Calu3 (cell line): ENCODE measurements around the gene GPR146. TPM values are rescaled to one million over a fixed set of nuclear protein-coding genes. Genes with fewer than 3 reads are reported as not detected.

ENCODE experiments used
- BruUV-seq: library from RNA; stranded (reverse); fragments of 400-500 nt; replicated peaks from 2 replicates; lab custom pipeline; 2021; lab: Mats Ljungman, UMichigan
- CTCF ChIA-PET: fragments of 300-600 bp; sonication (Branson Sonifier 250); formaldehyde crosslinking; loops from one replicate; lab custom pipeline; 2022; ENCODE audit warnings: antibody characterized with exemption; lab: Charles Lee
- DNase-seq: peaks from one replicate; pipeline ENCODE4 v3.0.0; 2022
- H3K27ac Mint-ChIP-seq: one replicate; pipeline ENCODE4 v1.8.0; 2022; ENCODE audit warnings: mixed read lengths; ENCODE audit not compliant: unreplicated experiment
- H3K27me3 Mint-ChIP-seq: one replicate; pipeline ENCODE4 v1.8.0; 2022; ENCODE audit warnings: mixed read lengths; ENCODE audit not compliant: unreplicated experiment
- H3K36me3 Mint-ChIP-seq: one replicate; pipeline ENCODE4 v1.8.0; 2022; ENCODE audit warnings: mild to moderate bottlenecking, moderate library complexity, mixed read lengths; ENCODE audit not compliant: insufficient read depth, unreplicated experiment
- H3K4me1 Mint-ChIP-seq: one replicate; pipeline ENCODE4 v1.8.0; 2022; ENCODE audit warnings: mild to moderate bottlenecking, low read depth, mixed read lengths; ENCODE audit not compliant: unreplicated experiment
- H3K4me3 Mint-ChIP-seq: one replicate; pipeline ENCODE4 v1.8.0; 2022; ENCODE audit warnings: mild to moderate bottlenecking, low read depth, moderate library complexity, mixed read lengths; ENCODE audit not compliant: unreplicated experiment
- H3K9me3 Mint-ChIP-seq: one replicate; pipeline ENCODE4 v1.8.0; 2022; ENCODE audit warnings: low read depth, mixed read lengths; ENCODE audit not compliant: unreplicated experiment
- CTCF ChIP-seq: fragments of 200-600 bp; IDR thresholded peaks from one replicate; pipeline ENCODE4 v1.8.0; 2022; ENCODE audit warnings: antibody characterized with exemption; ENCODE audit not compliant: unreplicated experiment
- intact Hi-C: fragments of 100-400 bp; cut with micrococcal nuclease; formaldehyde crosslinking; loops from one replicate; pipeline ENCODE4 v1.10.0; 2022; ENCODE audit not compliant: unreplicated experiment
- total RNA-seq: library from RNA; stranded (reverse); gene quantifications from 2 replicates; pipeline ENCODE4 v1.2.3, GENCODE V29; 2022

The GPR146 gene
- total RNA-seq, 1 experiment from 2014 or later = 0.66 TPM

DNA sequence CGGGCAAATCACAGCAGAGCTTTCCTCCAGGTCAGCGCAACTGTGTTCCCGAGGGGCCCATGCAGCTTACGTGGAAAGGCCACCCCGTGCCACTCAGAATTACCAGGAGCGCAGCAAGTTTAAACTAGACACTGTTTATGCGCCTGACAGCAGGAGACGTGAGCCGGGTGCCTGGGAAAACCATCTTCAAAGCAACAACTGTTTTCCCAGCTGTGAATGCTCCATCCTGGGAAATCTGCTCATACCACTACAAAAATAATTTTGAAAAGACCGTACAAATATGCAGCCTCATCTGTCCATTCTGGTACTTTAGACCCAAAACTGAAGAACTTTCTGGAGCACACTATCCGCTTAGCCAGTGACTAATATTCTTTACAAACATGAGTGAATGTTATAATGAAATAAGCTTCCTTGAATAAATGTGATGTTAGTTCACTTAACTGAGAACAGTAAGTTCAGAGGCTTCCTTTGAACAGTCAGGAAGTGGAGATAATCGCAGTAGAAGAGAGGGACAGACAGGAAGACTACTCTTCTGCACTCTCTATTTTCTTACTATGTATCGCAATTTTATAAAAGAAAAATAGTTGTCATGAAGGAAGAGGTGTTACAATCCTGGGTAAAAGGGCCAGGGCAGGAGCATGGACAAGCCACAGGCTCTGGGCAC is 60.3 kb downstream of the GPR146 start:
- DNase-seq = no peak
- no peak for TF ChIP-seq CTCF
- Mint-ChIP-seq H3K4me1 (no peaks in the 10 kb centered on the region), H3K36me3 (peaks cover 6% of the 10 kb centered on the region), H3K9me3 (no peaks in the 10 kb centered on the region), H3K27ac (no peak overlapping the region), H3K4me3 (no peak overlapping the region), H3K27me3 (no peaks in the 10 kb centered on the region)
- CTCF ChIA-PET = no interaction called here
- no TSS peak for BruUV-seq
- intact Hi-C loops = no loop called here

GRCh38 chr7:1105189-1105588 is 60.8 kb downstream of the GPR146 start:
- BruUV-seq = no TSS peak
- Mint-ChIP-seq H3K9me3 (no peaks in the 10 kb centered on the region), H3K27me3 (no peaks in the 10 kb centered on the region), H3K36me3 (peaks cover 6% of the 10 kb centered on the region), H3K4me3 (no peak overlapping the region), H3K4me1 (no peaks in the 10 kb centered on the region), H3K27ac (no peak overlapping the region)
- CTCF ChIA-PET = no interaction called here
- no peak for TF ChIP-seq CTCF
- intact Hi-C loops = no loop called here
- DNase-seq = no peak

GRCh38 chr7:1106063-1106792 is 61.9 kb downstream of the GPR146 start:
- intact Hi-C loops = no loop called here
- no peak for TF ChIP-seq CTCF
- DNase-seq = no peak
- BruUV-seq = no TSS peak
- Mint-ChIP-seq H3K4me3 (no peak overlapping the region), H3K9me3 (no peaks in the 10 kb centered on the region), H3K36me3 (peaks cover 6% of the 10 kb centered on the region), H3K27ac (no peak overlapping the region), H3K4me1 (no peaks in the 10 kb centered on the region), H3K27me3 (no peaks in the 10 kb centered on the region)
- CTCF ChIA-PET = no interaction called here

DNA sequence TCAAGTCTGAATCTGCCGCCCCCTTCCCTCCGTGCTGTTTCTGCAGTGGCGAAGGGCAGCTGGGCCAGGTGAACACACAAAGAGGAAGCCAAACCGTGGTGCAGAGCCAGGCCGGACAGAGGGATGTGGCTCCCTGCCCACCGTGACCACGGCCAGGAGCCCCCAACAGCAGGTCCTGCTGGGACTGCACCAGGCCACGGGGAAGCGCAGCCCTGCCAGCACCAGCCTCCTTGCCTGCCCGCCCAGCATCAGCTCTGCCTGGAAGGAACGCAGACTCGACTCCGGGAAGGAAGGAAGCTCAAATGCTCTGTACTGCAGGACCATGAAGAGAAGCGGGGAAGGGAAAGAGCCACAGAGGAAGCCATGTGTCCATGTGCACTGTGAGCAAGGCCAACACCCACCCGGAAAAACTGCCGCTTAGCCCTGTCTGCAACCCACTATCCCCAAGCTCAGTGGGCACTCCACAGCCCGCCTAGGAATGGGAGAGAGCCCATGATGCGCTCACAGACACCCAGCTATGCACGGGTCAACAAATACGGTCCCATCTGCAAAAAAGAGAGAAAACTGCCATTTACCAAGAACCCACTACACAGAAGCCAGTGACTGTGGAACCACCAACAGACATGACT is 62.6 kb downstream of the GPR146 start:
- DNase-seq = no peak
- no peak overlapping the region for H3K27ac Mint-ChIP-seq
- H3K36me3 Mint-ChIP-seq = peaks cover 6% of the 10 kb centered on the region
- no peaks in the 10 kb centered on the region for H3K27me3 Mint-ChIP-seq
- intact Hi-C loops = no loop called here
- H3K9me3 Mint-ChIP-seq = no peaks in the 10 kb centered on the region
- BruUV-seq = no TSS peak
- H3K4me3 Mint-ChIP-seq = no peak overlapping the region
- CTCF ChIA-PET = no interaction called here
- no peak for TF ChIP-seq CTCF
- no peaks in the 10 kb centered on the region for H3K4me1 Mint-ChIP-seq
